Trophoblast cell (in vitro differentiated cells and primary cell): ENCODE measurements around the gene PDXP.
A peak's percentile ranks its signal among the peaks of the same experiment; 100 is the strongest.

Source experiments
- DNase-seq, 2 donors: peaks; one replicate each; pipeline ENCODE4 v3.0.0-alpha.2; 2016
- H2AFZ ChIP-seq: 2 replicates; pipeline ENCODE4 v1.6.1; 2013; ENCODE audit warnings: low read length, moderate library complexity, mild to moderate bottlenecking; ENCODE audit not compliant: insufficient read depth, poor library complexity
- H2AK5ac ChIP-seq: 2 replicates; pipeline ENCODE4 v1.6.1; 2013; ENCODE audit warnings: mild to moderate bottlenecking, low read length
- H2BK120ac ChIP-seq: 2 replicates; pipeline ENCODE4 v1.6.1; 2013; ENCODE audit warnings: low read length, mild to moderate bottlenecking, moderate library complexity; ENCODE audit not compliant: insufficient read depth, poor library complexity
- H2BK12ac ChIP-seq: 2 replicates; pipeline ENCODE4 v1.6.1; 2013; ENCODE audit warnings: mild to moderate bottlenecking, low read length, moderate library complexity
- H2BK5ac ChIP-seq: 2 replicates; pipeline ENCODE4 v1.6.1; 2013; ENCODE audit warnings: low read length, low read depth, moderate library complexity, mild to moderate bottlenecking; ENCODE audit not compliant: poor library complexity
- H3K14ac ChIP-seq: 2 replicates; pipeline ENCODE4 v1.6.1; 2013; ENCODE audit warnings: mild to moderate bottlenecking, low read length
- H3K18ac ChIP-seq: 2 replicates; pipeline ENCODE4 v1.6.1; 2013; ENCODE audit warnings: mild to moderate bottlenecking, low read length
- H3K23ac ChIP-seq: 2 replicates; pipeline ENCODE4 v1.6.1; 2013; ENCODE audit warnings: low read length
- H3K27ac ChIP-seq: 2 replicates; pipeline ENCODE4 v1.5.1; 2013; ENCODE audit warnings: low read depth, mild to moderate bottlenecking, inconsistent platforms, low read length, moderate library complexity
- H3K27me3 ChIP-seq: 2 replicates; pipeline ENCODE4 v1.6.1; 2013; ENCODE audit warnings: inconsistent platforms, mild to moderate bottlenecking, low read length, moderate library complexity; ENCODE audit not compliant: insufficient read depth
- H3K36me3 ChIP-seq, 2 experiments: 1 replicate in 1 of 2; 2 replicates in 1 of 2; pipeline ENCODE4 v1.6.1; 2013; ENCODE audit warnings: low read length in 2 of 2, mild to moderate bottlenecking in 2 of 2, moderate library complexity in 1 of 2; ENCODE audit not compliant: insufficient read depth in 2 of 2, control insufficient read depth in 1 of 2
- H3K4ac ChIP-seq: 2 replicates; pipeline ENCODE4 v1.6.1; 2013; ENCODE audit warnings: low read depth, mild to moderate bottlenecking, low read length, moderate library complexity
- H3K4me1 ChIP-seq, 2 experiments: 1 replicate in 1 of 2; 2 replicates in 1 of 2; pipeline ENCODE4 v1.6.1; 2013; ENCODE audit warnings: low read length in 2 of 2, mild to moderate bottlenecking in 2 of 2, moderate library complexity in 1 of 2; ENCODE audit not compliant: insufficient read depth in 2 of 2, control insufficient read depth in 1 of 2
- H3K4me2 ChIP-seq: 2 replicates; pipeline ENCODE4 v1.6.1; 2013; ENCODE audit warnings: inconsistent platforms, mild to moderate bottlenecking, low read length, moderate library complexity
- H3K4me3 ChIP-seq: 2 replicates; pipeline ENCODE4 v1.5.1; 2013; ENCODE audit warnings: mild to moderate bottlenecking, low read depth, low read length, inconsistent platforms
- H3K79me1 ChIP-seq: one replicate; pipeline ENCODE4 v1.6.1; 2013; ENCODE audit warnings: low read length
- H3K79me2 ChIP-seq: 2 replicates; pipeline ENCODE4 v1.6.1; 2013; ENCODE audit warnings: low read length, mild to moderate bottlenecking; ENCODE audit not compliant: control insufficient read depth, insufficient read depth, poor library complexity
- H3K9ac ChIP-seq: 2 replicates; pipeline ENCODE4 v1.6.1; 2013; ENCODE audit warnings: mild to moderate bottlenecking, low read length
- H3K9me3 ChIP-seq: 2 replicates; pipeline ENCODE4 v1.6.1; 2013; ENCODE audit warnings: low read depth, mild to moderate bottlenecking, control low read depth, inconsistent platforms, low read length; ENCODE audit not compliant: insufficient read depth
- H4K12ac ChIP-seq: 2 replicates; pipeline ENCODE4 v1.6.1; 2013; ENCODE audit warnings: low read depth, mild to moderate bottlenecking, low read length, moderate library complexity
- H4K8ac ChIP-seq: 2 replicates; pipeline ENCODE4 v1.6.1; 2013; ENCODE audit warnings: low read depth, mild to moderate bottlenecking, low read length, moderate library complexity
- H4K91ac ChIP-seq: one replicate; pipeline ENCODE4 v1.6.1; 2013; ENCODE audit warnings: low read depth, mild to moderate bottlenecking, low read length, moderate library complexity
- WGBS: extraction: QIAGEN DNeasy Blood & Tissue Kit; methylation state at CpG from one replicate; pipeline ENCODE4 v1.1.7; 2013; ENCODE audit warnings: missing lambda C conversion rate; ENCODE audit not compliant: insufficient read length, insufficient coverage; ENCODE audit errors: extremely low coverage; 5-methylcytosine and 5-hydroxymethylcytosine counted together

Gene PDXP

GRCh38 chr22:37623075-37624016 is 35.2 kb upstream of the PDXP start:
- Histone ChIP-seq H4K8ac (no peak overlapping the region), H3K23ac (no peak overlapping the region), H3K4me2 (no peak overlapping the region), H2AFZ (no peak overlapping the region), H3K36me3 (peaks cover 55 to 61% of the 10 kb centered on the region in 2 experiments), H2AK5ac (no peak overlapping the region), H3K79me2 (no peaks in the 10 kb centered on the region), H4K12ac (no peak overlapping the region), H3K9ac (no peak overlapping the region), H3K79me1 (no peaks in the 10 kb centered on the region), H2BK12ac (no peak overlapping the region), H2BK120ac (no peak overlapping the region), H3K4me3 (no peak overlapping the region), H3K4ac (no peak overlapping the region), H3K9me3 (no peaks in the 10 kb centered on the region), H3K4me1 (peaks cover 0 to 2% of the 10 kb centered on the region in 2 experiments), H3K27ac (no peak overlapping the region), H3K18ac (no peak overlapping the region), H4K91ac (no peak overlapping the region), H2BK5ac (no peak overlapping the region), H3K14ac (no peak overlapping the region), H3K27me3 (no peaks in the 10 kb centered on the region)
- WGBS: no CpG with 5 or more reads among the region's 22 CpGs
- peak; percentile 29 to 69 for DNase-seq

- no peak overlapping the region for H3K14ac ChIP-seq
- no peaks in the 10 kb centered on the region for H3K79me1 ChIP-seq
- peaks cover 48 to 57% of the 10 kb centered on the region in 2 experiments for H3K36me3 ChIP-seq
- no peaks in the 10 kb centered on the region for H3K79me2 ChIP-seq
- H3K9ac ChIP-seq: no peak overlapping the region
- H4K8ac ChIP-seq: no peak overlapping the region
- H2BK5ac ChIP-seq: no peak overlapping the region
- H2AK5ac ChIP-seq: no peak overlapping the region
- no peak overlapping the region for H3K27ac ChIP-seq
- H3K4me1 ChIP-seq: peaks cover 0 to 2% of the 10 kb centered on the region in 2 experiments
- H3K18ac ChIP-seq: no peak overlapping the region
- H3K23ac ChIP-seq: no peak overlapping the region
- no peaks in the 10 kb centered on the region for H3K9me3 ChIP-seq
- H3K4me2 ChIP-seq: no peak overlapping the region
- no peak overlapping the region for H3K4me3 ChIP-seq
- no peak overlapping the region for H4K12ac ChIP-seq
- WGBS: no CpG with 5 or more reads among the region's 6 CpGs
- no peak overlapping the region for H2AFZ ChIP-seq
- no peak overlapping the region for H2BK12ac ChIP-seq
- no peaks in the 10 kb centered on the region for H3K27me3 ChIP-seq
- no peak overlapping the region for H3K4ac ChIP-seq
- no peak overlapping the region for H2BK120ac ChIP-seq
- no peak overlapping the region for H4K91ac ChIP-seq
- DNase-seq: no peak
These were observed 34.5 kb upstream of the PDXP start for GRCh38 chr22:37624017-37624365.

GRCh38 chr22:37624876-37625275 is 33.6 kb upstream of the PDXP start:
- no peak overlapping the region for H2BK5ac ChIP-seq
- no peaks in the 10 kb centered on the region for H3K9me3 ChIP-seq

GRCh38 chr22:37625737-37626136 is 32.8 kb upstream of the PDXP start:
- WGBS: no CpG with 5 or more reads among the region's 14 CpGs
- Histone ChIP-seq H2BK5ac (no peak overlapping the region), H3K4ac (no peak overlapping the region)

More at GRCh38 chr22:37624876-37625275, 33.6 kb upstream of the PDXP start:
- no peak overlapping the region for H2AK5ac ChIP-seq
- no peak for DNase-seq
- H3K4me2 ChIP-seq: no peak overlapping the region
- peaks cover 0 to 2% of the 10 kb centered on the region in 2 experiments for H3K4me1 ChIP-seq
- no peaks in the 10 kb centered on the region for H3K27me3 ChIP-seq
- no peak overlapping the region for H3K27ac ChIP-seq
- no peak overlapping the region for H3K23ac ChIP-seq
- no peak overlapping the region for H4K12ac ChIP-seq
- no peak overlapping the region for H3K9ac ChIP-seq
- H3K79me1 ChIP-seq: no peaks in the 10 kb centered on the region
- no CpG with 5 or more reads among the region's 7 CpGs for WGBS
- H3K4me3 ChIP-seq: peak overlapping the region; percentile 45
- H3K18ac ChIP-seq: no peak overlapping the region
- H2BK12ac ChIP-seq: no peak overlapping the region
- no peak overlapping the region for H2AFZ ChIP-seq
- no peak overlapping the region for H3K14ac ChIP-seq
- H3K36me3 ChIP-seq: peaks cover 47 to 63% of the 10 kb centered on the region in 2 experiments
- no peak overlapping the region for H2BK120ac ChIP-seq
- no peak overlapping the region for H3K4ac ChIP-seq
- no peak overlapping the region for H4K91ac ChIP-seq
- H4K8ac ChIP-seq: no peak overlapping the region
- no peaks in the 10 kb centered on the region for H3K79me2 ChIP-seq

More at GRCh38 chr22:37625737-37626136, 32.8 kb upstream of the PDXP start:
- no peaks in the 10 kb centered on the region for H3K9me3 ChIP-seq
- no peak overlapping the region for H2BK12ac ChIP-seq
- H2BK120ac ChIP-seq: no peak overlapping the region
- H3K14ac ChIP-seq: no peak overlapping the region
- H3K4me1 ChIP-seq: peaks cover 0 to 2% of the 10 kb centered on the region in 2 experiments
- H3K23ac ChIP-seq: no peak overlapping the region
- no peak overlapping the region for H3K4me3 ChIP-seq
- no peak overlapping the region for H3K18ac ChIP-seq
- DNase-seq: no peak
- no peaks in the 10 kb centered on the region for H3K79me1 ChIP-seq
- H3K4me2 ChIP-seq: no peak overlapping the region
- no peak overlapping the region for H4K8ac ChIP-seq
- H3K9ac ChIP-seq: no peak overlapping the region
- no peak overlapping the region for H2AK5ac ChIP-seq
- H3K27ac ChIP-seq: no peak overlapping the region
- no peak overlapping the region for H2AFZ ChIP-seq
- H3K36me3 ChIP-seq: peaks cover 44 to 62% of the 10 kb centered on the region in 2 experiments
- H4K12ac ChIP-seq: no peak overlapping the region
- no peak overlapping the region for H4K91ac ChIP-seq
- no peaks in the 10 kb centered on the region for H3K79me2 ChIP-seq
- no peaks in the 10 kb centered on the region for H3K27me3 ChIP-seq
